B cell (primary cell): ENCODE data around the gene DRICH1.

Experiments
- EZH2 ChIP-seq: IDR thresholded peaks from 2 replicates; pipeline ENCODE4 v1.6.1; 2012; ENCODE audit warnings: borderline replicate concordance, low read depth, mild to moderate bottlenecking, moderate library complexity, low read length; ENCODE audit not compliant: insufficient read depth, poor library complexity, severe bottlenecking
- TF ChIP-seq, protein P1 (sequence below): fragments of 200-600 bp; IDR thresholded peaks from one replicate; pipeline ENCODE4 v1.8.0; 2022; ENCODE audit warnings: antibody characterized with exemption, mild to moderate bottlenecking

DNA sequence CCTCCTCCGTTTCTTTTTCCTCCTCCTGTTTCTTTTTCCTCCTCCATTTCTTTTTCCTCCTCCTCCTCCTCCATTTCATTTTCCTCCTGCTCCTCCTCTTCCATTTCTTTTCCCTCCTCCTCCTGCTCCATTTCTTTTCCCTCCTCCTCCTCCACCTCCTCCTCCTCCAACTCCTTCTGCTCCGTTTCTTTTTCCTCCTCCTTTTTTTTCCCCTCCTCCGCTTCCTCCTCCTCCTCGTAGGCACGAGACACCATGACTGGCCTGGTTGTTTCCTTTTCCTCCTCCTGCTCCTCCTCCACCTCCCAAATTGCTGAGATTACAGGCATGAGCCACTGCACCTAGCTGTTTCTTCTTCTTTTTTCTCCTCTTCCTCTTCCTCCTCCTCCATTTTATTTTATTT lies 25.6 kb upstream of the DRICH1 start:
- TF ChIP-seq, protein P1, sequence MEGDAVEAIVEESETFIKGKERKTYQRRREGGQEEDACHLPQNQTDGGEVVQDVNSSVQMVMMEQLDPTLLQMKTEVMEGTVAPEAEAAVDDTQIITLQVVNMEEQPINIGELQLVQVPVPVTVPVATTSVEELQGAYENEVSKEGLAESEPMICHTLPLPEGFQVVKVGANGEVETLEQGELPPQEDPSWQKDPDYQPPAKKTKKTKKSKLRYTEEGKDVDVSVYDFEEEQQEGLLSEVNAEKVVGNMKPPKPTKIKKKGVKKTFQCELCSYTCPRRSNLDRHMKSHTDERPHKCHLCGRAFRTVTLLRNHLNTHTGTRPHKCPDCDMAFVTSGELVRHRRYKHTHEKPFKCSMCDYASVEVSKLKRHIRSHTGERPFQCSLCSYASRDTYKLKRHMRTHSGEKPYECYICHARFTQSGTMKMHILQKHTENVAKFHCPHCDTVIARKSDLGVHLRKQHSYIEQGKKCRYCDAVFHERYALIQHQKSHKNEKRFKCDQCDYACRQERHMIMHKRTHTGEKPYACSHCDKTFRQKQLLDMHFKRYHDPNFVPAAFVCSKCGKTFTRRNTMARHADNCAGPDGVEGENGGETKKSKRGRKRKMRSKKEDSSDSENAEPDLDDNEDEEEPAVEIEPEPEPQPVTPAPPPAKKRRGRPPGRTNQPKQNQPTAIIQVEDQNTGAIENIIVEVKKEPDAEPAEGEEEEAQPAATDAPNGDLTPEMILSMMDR, result no peak
- no peak for TF ChIP-seq EZH2
